SHP77 (cell line): ENCODE measurements around the gene TBC1D3I.

Experiments used
- DNase-seq, 2 experiments: peaks; one replicate each; lab custom pipeline; 2025; lab: John Stamatoyannopoulos, UW

TBC1D3I gene

GRCh38 chr17:36205637-36206485 is 58.5 kb downstream of the TBC1D3I start:
- no peak for DNase-seq

DNA sequence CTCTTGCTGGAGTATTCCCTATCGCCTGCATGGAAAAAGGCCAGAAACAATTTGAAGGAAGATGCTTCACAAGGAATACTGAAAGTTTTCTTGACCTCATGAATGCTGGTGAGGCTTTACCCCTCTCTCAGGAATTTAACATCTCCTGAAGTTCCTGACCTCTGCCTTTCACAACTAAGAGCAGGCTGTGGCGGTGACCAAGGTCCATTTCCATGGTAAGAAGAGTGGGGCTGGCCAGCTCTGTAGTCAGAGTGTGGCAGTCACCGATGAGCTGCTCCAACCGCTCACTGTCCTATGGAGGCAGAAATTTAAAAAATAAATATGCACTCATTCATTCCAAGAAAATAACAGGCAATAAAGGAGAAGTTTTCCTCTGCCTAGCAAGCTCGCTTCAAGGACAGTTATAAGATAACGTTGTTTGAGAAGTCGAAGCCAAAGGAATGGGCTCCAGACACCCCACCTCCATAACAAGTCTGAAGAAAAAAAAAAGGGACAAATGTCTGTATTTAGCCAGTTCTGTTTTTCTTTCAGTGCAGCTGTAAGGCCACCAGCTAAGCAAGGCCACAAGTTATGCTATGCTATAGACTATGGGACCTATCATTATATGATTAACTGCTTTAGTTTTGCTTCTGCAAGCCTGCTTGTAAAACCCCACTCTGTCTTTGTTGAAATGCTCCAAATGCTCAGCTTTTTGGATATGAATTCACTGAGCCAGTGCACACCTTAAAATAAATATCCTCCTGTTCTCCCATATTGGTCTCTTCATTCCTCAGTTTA is 59.5 kb downstream of the TBC1D3I start:
- no peak for DNase-seq
